ENCODE measurements around the gene NECTIN4.
"Not testable (repeated sequence)": the region's sequence is repeated elsewhere in the genome, so short reads cannot be mapped to it uniquely, and the experiment has no call there.

Gene NECTIN4

GRCh38 chr1:161068306-161069234 is 20.8 kb downstream of the NECTIN4 start:
- in situ Hi-C loops (cut with HindIII; ENCODE audit: low pct_ligation_motif_present, low sequenced_read_pairs): no loop called here
- no peak for DNase-seq
- Histone ChIP-seq H3K27ac (no peak overlapping the region), H3K27me3 (replicated peaks) (no peaks in the 10 kb centered on the region), H3K36me3 (replicated peaks) (no peaks in the 10 kb centered on the region), H3K4me3 (ENCODE audit: low read depth, low read length) (no peak overlapping the region)
- no peak for TF ChIP-seq CTCF (IDR thresholded peaks at IDR 0.05; ENCODE audit: low read depth, low read length, missing control alignments)

GRCh38 chr1:161066694-161067093 is 22.7 kb downstream of the NECTIN4 start:
- Histone ChIP-seq H3K27me3 (replicated peaks) (no peaks in the 10 kb centered on the region), H3K4me3 (ENCODE audit: low read depth, low read length) (no peak overlapping the region), H3K36me3 (replicated peaks) (no peaks in the 10 kb centered on the region), H3K27ac (no peak overlapping the region)
- in situ Hi-C loops (cut with HindIII; ENCODE audit: low pct_ligation_motif_present, low sequenced_read_pairs): no loop called here
- TF ChIP-seq CTCF (IDR thresholded peaks at IDR 0.05; ENCODE audit: low read depth, low read length, missing control alignments): no peak
- DNase-seq: no peak

- DNase-seq; in situ Hi-C loops (cut with HindIII; ENCODE audit: low pct_ligation_motif_present, low sequenced_read_pairs); H3K27me3 ChIP-seq (replicated peaks); H3K27ac ChIP-seq; H3K4me3 ChIP-seq (ENCODE audit: low read depth, low read length); H3K36me3 ChIP-seq (replicated peaks): not testable (repeated sequence)
Observed at GRCh38 chr1:161065681-161066080, 23.7 kb downstream of the NECTIN4 start.

- in situ Hi-C loops (cut with HindIII; ENCODE audit: low pct_ligation_motif_present, low sequenced_read_pairs); DNase-seq; H3K4me3 ChIP-seq (ENCODE audit: low read depth, low read length); H3K36me3 ChIP-seq (replicated peaks); H3K27me3 ChIP-seq (replicated peaks); H3K27ac ChIP-seq: not testable (repeated sequence)
Observed at GRCh38 chr1:161063936-161064335, 25.4 kb downstream of the NECTIN4 start.

GRCh38 chr1:161061419-161061818 is 27.9 kb downstream of the NECTIN4 start:
- Histone ChIP-seq H3K4me3 (ENCODE audit: low read depth, low read length) (no peak overlapping the region), H3K27ac (no peak overlapping the region), H3K36me3 (replicated peaks) (no peaks in the 10 kb centered on the region), H3K27me3 (replicated peaks) (no peaks in the 10 kb centered on the region)
- no peak for TF ChIP-seq CTCF (IDR thresholded peaks at IDR 0.05; ENCODE audit: low read depth, low read length, missing control alignments)
- in situ Hi-C loops (cut with HindIII; ENCODE audit: low pct_ligation_motif_present, low sequenced_read_pairs): no loop called here
- no peak for DNase-seq

- DNase-seq: no peak
- in situ Hi-C loops (cut with HindIII; ENCODE audit: low pct_ligation_motif_present, low sequenced_read_pairs): no loop called here
- TF ChIP-seq CTCF (IDR thresholded peaks at IDR 0.05; ENCODE audit: low read depth, low read length, missing control alignments): no peak
- no peak overlapping the region for H3K4me3 ChIP-seq (ENCODE audit: low read depth, low read length)
- H3K27me3 ChIP-seq (replicated peaks): no peaks in the 10 kb centered on the region
- no peak overlapping the region for H3K27ac ChIP-seq
- H3K36me3 ChIP-seq (replicated peaks): no peaks in the 10 kb centered on the region
Observed at GRCh38 chr1:161059293-161059692, 30.1 kb downstream of the NECTIN4 start.

- no peak overlapping the region for H3K27ac ChIP-seq
- no peaks in the 10 kb centered on the region for H3K27me3 ChIP-seq (replicated peaks)
- no peaks in the 10 kb centered on the region for H3K36me3 ChIP-seq (replicated peaks)
- in situ Hi-C loops (cut with HindIII; ENCODE audit: low pct_ligation_motif_present, low sequenced_read_pairs): no loop called here
- no peak for DNase-seq
- no peak for TF ChIP-seq CTCF (IDR thresholded peaks at IDR 0.05; ENCODE audit: low read depth, low read length, missing control alignments)
- no peak overlapping the region for H3K4me3 ChIP-seq (ENCODE audit: low read depth, low read length)
Observed at GRCh38 chr1:161054805-161055204, 34.6 kb downstream of the NECTIN4 start.

Measured in brain microvascular endothelial cell (primary cell).